IPS DF 4.7 (cell line): ENCODE measurements around the gene TMEM163.
"Not testable (repeated sequence)": the region's sequence is repeated elsewhere in the genome, so short reads cannot be mapped to it uniquely, and the experiment has no call there.

Experiments
- DNase-seq: peaks from one replicate; pipeline ENCODE4 v3.0.0-alpha.2; 2013; ENCODE audit warnings: low spot score; ENCODE audit errors: extremely low read depth

TMEM163 gene

DNA sequence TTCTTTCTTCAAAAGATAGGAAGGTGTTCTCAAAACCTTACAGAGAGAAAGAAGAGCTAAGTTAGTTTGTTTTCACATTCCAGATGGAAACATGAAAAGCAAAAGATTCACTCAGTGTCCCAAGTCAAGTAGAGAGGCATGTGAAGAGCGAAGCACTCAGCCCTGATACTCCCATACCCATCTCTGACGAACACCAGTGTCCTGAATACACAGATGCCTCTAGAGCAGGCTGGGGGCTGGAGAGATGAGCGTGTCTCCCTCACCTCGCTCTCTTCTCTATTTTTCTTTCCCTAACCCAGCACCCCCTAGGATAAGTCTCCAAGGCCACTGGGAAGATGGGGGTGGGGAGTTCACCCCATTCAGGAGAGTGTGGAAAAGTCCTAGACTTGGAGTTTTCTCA lies 227.8 kb downstream of the TMEM163 start:
- no peak for DNase-seq

DNA sequence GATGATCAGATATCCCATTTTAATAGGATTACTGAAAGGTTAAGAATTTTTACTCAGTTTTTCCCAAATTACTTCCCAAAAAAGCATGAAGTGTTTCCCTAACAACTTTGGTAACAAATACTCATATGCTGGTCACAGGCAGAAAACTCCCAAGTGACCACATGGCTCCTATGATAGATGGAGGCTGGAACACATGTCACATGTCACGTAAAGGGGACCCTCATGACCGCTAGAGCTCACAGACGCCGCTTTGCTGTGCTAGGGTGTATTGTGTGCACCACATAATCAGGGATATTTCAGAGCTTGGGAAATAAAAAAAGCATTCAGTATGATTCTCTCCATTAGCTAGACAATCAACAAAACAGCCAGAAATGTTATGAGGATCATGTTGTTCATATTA lies 228.2 kb downstream of the TMEM163 start:
- DNase-seq: no peak

DNA sequence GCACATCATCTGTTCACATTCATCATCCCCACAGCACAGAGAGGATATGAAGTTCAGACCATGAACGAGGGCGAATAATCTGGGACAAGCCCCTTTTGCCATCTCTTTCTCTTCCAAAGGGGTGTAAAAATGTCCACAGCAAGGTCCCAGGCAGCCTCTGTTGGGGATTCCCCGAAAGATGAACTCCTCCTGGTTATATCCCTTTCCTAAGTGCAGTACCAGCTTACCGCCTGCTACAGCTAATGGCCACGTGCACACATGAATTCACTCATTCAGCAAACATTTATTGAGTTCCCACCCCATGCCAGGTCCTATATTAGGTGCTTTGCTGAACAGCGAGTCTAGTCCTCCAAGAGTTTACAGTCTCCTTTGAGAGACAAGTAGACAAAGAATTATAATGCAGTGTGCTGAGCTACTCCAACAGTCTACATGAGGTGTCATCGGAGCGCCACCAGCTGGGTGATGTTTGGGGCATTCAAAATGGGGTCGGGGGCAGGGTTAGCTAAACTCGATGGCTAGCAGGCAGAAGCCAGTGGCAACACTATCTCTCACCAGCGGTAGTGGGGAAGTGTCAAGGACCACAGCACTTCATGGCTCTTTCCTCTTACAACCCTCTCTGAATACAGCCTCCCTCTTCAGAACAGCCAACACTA lies 228.9 kb downstream of the TMEM163 start:
- DNase-seq: no peak

DNA sequence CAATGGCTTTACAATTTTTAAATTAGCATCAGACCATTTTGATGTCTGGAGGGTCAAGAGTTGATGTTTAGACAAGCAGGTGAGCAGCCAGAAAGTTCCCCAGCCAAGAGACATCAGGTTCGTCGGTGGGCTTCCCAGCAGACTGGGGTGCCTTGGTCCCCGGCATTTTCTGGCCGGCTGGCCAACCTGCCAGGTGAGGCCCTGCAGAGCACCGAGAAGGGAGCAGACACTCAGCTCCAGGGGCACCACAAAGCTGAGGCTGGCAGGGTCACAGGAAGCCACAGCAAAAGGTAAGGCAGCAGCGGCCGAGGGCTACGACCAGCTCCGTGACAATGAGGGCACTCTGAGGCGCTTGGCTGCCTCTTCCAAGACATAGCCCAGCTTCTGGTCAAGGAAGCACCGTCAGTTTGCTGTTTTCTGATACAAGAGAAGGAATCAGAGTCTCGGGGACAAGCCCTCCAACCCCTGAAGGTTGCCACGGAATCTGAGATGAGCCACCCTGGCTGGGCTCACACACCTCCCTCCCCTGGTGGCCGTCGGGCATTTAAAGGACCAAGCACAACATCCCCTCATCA lies 235.9 kb downstream of the TMEM163 start:
- no peak for DNase-seq

DNA sequence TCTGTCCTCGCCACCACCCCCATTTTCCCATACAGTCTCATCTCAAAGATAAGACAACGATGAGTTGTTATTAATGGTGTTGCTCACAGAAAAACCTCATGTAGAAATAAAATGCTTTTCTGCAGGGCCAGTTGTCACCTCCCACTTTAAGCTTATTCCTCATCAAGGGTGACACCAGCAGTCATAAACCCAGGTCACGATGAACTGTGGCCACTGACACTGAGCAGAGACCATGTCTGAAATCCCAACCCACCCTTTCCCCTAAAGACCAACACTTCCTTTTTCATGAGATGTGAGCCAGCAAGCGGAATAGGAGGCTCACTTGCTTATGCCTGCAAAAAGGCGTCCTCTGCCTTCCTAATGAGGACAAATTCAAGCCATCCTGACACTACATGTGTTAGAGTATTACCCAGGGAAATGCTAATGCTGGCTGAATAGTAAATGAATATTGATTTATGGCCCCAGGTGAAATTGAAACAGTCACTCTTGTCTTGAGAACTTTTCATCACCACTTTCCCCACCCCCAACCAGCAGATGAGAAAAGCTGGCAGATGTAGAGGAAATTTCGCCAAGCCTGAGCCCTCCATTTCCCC lies 236.6 kb downstream of the TMEM163 start:
- no peak for DNase-seq

DNA sequence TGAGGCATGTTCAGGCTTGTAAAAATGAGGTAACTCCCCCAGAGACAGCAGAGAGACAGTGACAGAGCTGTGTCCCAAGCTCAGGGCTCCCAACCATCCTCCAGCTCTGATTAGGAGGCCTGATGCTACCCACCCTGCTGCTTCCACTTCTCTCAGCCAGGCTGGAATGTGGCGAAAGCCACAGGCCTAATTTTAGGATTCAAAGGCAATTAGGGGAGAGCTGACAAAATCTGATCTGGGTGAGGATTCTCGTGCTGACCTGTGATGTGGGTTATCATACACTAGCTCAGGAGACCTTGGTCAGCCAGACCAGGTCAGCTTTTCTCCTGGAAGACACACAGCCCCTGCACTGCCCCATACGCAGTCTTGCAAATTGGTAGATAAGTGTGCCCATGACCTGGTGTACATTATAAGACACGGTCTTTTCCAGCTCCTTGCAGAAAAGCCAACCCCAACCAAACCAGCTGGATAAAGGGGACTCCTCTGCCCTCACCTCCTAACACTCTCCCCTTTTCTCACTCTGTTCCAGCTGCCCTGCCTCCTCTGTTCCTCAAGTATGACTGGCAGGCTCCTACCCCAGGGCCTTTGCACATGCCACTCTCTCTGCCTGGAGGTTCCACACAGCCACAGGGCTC lies 239.0 kb downstream of the TMEM163 start:
- DNase-seq: no peak

DNA sequence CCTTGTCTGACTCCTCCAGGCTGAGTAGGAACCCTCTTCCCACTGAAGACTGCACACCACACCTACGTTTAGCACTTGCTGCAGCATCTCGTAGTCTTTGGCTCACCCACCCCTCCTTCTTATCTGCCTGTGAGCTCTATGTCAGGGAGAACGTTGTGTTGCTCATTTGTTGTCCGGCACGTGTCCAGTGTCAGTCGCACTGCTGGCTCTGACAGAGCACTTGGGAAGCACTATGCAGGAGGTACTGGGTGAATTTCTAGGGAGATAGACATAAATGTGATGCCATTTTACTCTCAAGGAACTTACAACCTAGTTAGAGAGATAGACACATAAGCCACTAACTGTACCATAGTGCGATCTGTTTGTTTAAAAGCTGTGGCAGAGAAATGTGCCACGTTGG lies 241.8 kb downstream of the TMEM163 start:
- DNase-seq: not testable (repeated sequence)

DNA sequence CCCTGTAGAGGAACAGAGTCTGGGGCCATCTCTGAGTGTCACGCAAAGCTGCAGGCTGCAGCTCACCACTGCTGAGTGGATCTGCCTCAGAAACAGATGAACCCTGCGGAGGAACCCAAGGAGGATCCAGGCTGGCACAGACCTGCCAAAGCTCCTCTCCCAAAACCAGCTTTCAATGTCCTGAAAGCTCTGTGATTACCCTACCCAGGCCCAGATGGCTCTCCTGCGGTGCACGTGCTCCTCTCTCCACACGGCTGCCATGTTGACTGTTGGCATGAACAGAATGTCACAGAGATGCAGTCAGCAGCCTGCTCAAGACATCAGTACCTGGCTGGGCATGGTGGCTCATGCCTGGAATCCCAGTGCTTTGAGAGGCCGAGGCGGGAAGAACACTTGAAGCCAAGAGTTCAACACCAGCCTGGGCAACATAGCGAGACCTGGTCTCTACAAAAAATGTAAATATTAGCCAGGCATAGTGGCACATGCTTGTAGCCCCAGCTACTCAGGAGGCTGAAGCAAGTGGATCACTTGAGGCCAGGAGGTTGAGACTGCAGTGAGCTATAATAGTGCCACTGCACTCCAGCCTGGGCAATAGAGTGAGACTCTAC lies 248.1 kb downstream of the TMEM163 start:
- no peak for DNase-seq

DNA sequence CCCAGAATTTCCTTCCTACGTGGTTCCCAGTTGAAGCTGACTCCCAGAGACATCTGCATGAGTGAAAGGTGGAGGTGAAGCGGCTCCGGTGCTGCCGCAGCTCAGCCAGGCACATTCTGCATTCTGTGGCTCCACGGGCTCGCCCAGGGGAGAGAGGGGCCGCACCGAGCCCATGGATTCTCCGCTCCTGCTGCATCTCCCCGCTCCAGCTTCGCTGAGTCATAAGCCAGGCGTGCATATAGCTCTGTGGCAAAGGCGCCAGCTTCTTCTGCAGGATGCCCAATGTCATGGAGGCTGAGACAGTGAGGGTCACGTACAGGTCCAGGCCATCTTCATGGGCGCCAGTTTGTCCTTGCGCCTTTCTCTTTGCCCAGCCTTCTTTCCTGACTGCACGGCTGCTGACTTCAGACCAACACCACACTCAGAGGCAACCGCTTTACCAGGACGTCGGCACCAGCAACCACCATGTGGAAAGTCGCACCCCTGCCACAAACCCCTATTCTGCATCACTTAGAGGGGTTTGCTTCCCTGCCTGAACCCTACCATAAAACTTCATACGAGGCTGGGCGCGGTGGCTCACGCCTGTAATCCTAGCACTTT lies 249.2 kb downstream of the TMEM163 start:
- no peak for DNase-seq

DNA sequence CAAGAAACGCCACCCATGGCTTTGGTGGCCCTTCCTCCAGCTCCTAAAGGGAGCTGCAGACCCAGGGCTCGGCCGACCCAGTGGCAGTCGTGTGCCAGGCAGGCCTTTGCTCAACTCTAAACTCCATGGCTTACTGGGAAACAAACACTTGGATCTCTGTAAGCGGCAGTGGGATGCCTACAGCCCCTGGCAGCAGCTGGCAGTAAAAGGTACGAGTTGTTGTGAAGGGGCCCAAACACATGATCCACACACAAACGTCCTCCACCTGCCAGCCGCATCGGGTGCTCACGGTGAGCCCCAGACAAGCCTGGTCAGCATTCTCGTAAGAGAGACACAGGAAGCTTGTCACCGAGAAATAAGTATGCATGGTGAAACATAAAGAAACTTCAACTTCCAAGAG lies 250.0 kb downstream of the TMEM163 start:
- DNase-seq: no peak

DNA sequence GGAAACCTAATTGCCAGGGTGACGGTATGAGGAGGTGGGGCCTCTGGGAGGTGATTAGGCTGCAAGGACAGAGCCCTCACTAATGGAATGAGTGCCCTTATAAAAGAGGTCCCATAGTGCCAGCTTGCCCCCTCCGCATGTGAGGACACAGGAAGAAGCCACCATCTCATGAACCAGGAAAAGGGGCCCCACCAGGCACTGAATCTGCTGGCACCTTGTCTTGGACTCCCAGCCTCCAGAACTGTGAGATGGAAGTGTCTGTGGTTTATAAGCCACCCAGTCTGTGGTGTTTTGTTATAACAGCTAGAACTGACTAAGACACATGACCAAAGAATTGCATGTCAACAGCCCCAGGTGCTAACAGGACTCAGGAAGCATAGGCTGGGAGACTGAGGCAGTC lies 250.6 kb downstream of the TMEM163 start:
- no peak for DNase-seq

DNA sequence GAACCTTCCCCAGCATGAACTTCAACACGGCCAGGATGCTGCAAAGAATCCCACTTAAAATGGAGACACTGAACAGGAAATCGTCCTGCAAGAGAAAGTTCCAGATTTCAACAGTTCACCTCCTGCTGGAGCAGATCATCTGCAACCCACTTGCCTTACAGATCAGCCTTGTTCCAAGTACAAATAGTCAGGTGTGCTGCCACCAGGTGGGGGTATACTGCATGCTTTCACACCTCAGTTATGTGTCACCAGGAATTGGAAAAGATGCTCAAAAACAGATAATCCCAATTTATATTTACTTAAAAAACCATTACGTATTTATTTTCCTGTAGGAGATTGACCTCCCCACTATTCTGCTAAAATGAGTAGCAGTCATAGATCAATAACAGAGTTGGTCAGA lies 252.7 kb downstream of the TMEM163 start:
- DNase-seq: peak; percentile 51

DNA sequence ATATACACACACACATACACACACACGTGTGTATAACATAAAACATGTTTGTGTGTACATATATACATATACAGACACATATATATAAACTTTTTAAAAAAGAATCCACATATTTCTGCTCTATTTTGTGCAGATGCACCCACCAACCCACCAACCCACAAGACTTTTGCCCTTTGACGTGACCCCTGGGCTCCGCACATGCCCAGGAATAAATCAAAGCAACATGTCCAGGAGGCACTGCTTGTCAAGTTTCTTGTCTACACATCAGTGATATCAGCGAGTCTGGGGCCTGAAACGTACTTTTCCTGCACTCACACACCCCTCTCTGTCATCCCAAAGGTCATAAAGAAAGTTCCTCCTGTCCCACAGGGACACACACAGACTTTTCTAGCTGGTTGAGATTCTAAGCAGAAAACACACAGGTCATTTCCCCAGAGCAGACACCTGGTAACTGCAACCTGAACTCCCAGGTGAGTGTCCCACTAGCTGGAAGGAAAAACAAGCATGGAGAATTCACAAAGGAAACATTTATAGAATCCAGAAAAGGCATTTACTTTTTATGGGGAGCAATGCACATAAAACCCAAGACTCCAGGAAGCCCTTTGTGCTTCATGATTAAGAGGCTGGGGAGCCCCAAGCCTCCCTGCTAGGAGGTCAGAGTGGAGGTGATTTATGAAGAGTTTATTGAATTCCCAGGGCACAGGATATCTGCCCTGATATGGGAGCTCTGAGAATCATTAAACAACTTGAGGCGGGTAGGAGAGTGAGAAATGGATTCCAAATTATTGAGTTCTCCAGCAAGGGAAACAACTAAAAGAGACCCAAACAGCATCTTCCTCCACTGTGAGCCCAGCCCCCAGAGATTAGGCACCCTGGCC lies 253.3 kb downstream of the TMEM163 start:
- DNase-seq: no peak

DNA sequence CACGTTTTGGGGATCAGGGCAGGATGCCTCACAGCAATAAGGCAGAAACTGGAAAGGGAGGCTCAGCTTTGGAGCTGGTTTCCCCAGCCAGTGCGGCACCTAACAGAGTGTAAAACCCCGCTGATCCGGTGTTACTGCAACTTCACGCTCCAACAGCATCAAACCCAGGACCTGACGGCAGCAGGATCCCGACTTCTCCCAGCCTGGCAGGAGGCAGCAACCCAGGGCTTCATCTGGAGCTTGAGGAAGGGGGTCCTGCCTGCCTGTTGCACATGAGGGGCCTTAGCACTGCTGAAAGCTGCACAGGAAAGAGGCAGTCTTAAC lies 255.1 kb downstream of the TMEM163 start:
- no peak for DNase-seq

DNA sequence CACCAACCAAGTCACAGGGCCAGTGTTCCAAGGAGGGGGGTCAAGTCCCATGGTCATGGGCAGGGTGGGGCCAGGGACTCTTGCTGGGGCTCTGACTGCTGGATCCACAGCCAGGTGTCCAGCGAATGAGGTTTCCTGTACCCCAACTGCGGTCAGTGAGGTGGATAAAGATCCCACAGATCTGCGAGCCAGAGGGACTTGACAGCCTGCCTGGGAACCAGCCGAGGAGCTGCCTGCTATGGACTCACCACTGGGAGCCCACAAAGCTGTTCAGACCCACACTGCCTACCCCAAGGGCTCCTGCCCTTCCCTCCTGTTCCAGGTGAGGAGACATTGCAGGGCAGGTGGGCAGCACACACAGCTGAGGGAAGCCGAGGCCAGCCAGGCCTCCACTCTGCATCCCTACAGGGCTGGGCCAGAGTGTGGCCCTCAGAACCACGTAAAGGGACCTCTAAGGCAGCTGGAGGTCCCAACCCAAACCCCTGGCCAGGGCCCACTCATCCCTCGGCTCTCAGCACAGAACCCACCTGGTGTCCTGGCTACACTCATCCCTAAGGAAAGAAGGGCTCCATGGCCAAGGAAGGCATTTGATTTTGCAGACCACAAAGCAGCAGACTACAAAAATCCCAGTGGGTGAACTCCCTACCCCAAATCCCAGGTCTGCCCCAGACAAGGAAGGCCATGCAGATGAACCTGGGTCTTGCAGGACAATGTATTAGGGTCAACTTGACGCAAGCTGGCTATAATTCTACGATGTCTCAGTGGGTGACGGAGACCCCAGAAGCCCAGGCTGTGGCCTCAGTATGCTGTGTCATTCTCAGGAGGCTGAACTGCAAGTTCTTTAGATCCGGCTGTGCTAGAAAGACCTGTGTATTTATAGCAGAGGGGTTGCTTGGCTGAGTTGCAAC lies 255.8 kb downstream of the TMEM163 start:
- DNase-seq: no peak

DNA sequence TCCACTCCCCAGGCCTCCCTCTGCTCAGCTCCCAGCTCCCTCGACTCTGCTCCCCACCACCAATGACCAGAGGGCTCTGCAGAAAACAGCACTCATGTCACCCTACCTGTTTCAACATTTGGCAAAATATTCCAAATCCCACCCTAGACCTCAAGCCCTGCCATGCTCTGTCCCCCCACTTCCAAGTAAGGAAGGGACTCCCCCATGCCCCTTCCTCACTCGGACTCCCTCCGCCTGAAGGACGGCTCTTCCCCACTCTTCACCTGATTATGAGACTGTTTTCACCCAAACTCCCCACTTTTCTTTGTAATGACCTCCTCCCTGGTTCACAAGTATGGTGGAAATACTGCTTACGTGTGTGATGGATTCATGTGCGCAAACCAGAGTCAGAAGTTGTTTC lies 256.5 kb downstream of the TMEM163 start:
- no peak for DNase-seq

DNA sequence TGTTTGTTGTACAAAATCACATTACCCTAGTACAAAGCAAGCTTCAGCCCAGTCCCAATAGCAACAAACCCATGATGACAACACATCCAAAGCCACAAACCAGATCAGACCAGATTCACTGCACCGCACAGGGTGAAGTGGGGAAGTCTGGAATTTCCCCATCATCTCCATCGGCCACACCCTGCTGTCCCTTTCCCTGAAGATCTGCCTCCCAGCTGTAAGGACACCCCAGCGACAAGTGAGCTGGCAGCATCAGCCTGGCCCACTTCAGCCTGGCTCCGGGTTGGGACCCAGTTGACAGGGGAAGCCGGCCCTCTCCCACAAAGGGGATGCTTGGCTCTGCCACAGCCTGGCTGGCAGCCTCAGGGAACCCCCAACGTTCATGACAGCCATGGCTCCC lies 257.3 kb downstream of the TMEM163 start:
- DNase-seq: no peak

DNA sequence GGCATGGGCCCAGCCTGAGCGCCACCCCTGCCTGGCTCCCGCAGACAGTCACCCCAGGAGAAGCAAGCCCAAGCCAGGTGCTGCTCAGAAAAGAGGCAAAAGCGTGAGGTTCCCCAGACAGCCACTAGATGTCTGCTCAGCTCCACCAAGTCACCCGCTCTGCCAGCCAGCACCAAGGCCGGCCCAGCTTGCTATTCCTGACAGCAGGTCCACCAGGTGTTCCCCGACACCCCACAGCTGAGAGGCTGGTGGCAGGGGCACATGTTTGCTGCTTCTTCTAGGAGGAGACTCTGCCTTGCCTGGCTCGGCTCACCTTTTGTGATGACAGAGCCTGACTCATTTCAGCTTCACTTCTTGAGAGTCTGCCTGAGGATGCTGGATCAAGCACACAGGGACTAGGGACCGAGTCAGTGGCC lies 258.2 kb downstream of the TMEM163 start:
- DNase-seq: peak; percentile 44

DNA sequence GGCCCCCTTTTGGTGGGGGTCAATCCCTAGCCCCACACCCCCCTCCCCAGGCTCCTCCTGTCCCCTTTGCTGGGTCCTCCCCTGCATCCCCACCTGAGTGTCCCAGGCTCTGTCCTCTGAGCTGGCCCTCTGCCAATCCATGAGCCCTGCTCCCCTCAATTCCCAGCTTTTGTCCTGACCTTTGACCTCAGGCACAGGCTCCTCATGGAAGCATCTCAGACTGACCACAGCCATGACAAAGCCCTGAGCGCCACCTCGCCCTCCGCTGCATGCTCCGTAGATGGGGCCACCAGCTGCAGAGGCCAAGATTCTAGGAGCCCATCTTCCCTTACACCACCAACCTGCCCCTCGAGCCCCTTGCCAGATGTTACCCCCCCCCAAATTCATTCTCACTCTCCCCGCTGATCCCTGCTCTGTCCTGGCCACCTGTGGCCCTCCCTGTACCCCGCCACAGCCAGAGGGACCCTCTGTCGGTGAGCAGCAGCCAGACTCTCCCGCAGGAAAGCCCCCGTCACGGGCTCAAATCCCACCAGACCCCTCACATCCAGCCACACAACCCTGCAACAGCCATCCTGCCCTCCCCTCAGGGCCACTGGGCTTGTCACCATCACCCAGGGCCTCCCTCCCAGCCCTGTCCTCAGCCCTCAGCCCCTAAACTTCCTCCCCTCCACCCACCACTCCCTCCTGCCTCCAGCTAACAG lies 258.9 kb downstream of the TMEM163 start:
- no peak for DNase-seq
